Naive thymus-derived CD8-positive, alpha-beta T cell (primary cell): Measurements from ENCODE around the gene PRDM2. TPM values are rescaled to one million over a fixed set of nuclear protein-coding genes. Genes with fewer than 3 reads are reported as not detected.

ENCODE experiments used
- ATAC-seq, 2 donors: fragments of 150-1000 bp; cut with Tn5 transposase in 1 of 2; sonication (Bioruptor Pico), chemical (Tn5 transposase) in 1 of 2; 1 replicate in 1 of 2; 2 replicates in 1 of 2; pipeline ENCODE4 v1.10.0; 2021; ENCODE audit warnings: mild to moderate bottlenecking in 2 of 2, moderate library complexity in 2 of 2
- POLR2A ChIA-PET: fragments of 350-600 bp; sonication (Branson Sonifier 250); formaldehyde crosslinking; loops from one replicate; lab custom pipeline; 2021; ENCODE audit warnings: antibody characterized with exemption; lab: Charles Lee
- DNase-seq, 10 donors: peaks; one replicate each; pipeline versions ENCODE4 v3.0.0 to v3.0.0-alpha.2; 2020 to 2022
- H3K27ac Mint-ChIP-seq, 10 donors: one replicate each; pipeline ENCODE4 v1.8.0; 2020 to 2022; ENCODE audit warnings: mild to moderate bottlenecking in 10 of 10, mixed read lengths in 10 of 10, moderate library complexity in 4 of 10, inconsistent platforms in 1 of 10
- H3K27me3 Mint-ChIP-seq, 5 donors: one replicate each; pipeline ENCODE4 v1.8.0; 2021 to 2022; ENCODE audit warnings: mixed read lengths in 5 of 5
- H3K36me3 Mint-ChIP-seq, 3 donors: one replicate each; pipeline ENCODE4 v1.8.0; 2020 to 2022; ENCODE audit warnings: mixed read lengths in 3 of 3, mild to moderate bottlenecking in 2 of 3, inconsistent platforms in 1 of 3
- H3K4me1 Mint-ChIP-seq, 4 donors: one replicate each; pipeline ENCODE4 v1.8.0; 2021 to 2022; ENCODE audit warnings: mixed read lengths in 4 of 4
- H3K4me3 Mint-ChIP-seq, 10 donors: one replicate each; pipeline ENCODE4 v1.8.0; 2020 to 2022; ENCODE audit warnings: mild to moderate bottlenecking in 10 of 10, mixed read lengths in 10 of 10, moderate library complexity in 6 of 10, inconsistent platforms in 1 of 10
- H3K9me3 Mint-ChIP-seq, 9 donors: one replicate each; pipeline ENCODE4 v1.8.0; 2020 to 2022; ENCODE audit warnings: mixed read lengths in 9 of 9, mild to moderate bottlenecking in 3 of 9, inconsistent platforms in 1 of 9, moderate library complexity in 1 of 9
- polyA plus RNA-seq, 3 donors: library from polyadenylated mRNA; unstranded; fragments of 300-500 nt; fragmentation: Illumina TruSeq; gene quantifications; one replicate each; pipeline ENCODE4 v1.2.3, GENCODE V29; 2021
- total RNA-seq, 8 experiments: library from RNA in 2 of 8; stranded (reverse) in 2 of 8; gene quantifications; one replicate each; pipeline ENCODE4 v1.2.3 and lab custom pipeline; 2021 to 2026

Gene PRDM2
- total and polyA plus RNA-seq, 5 experiments from 2014 or later, result 16.8 to 146 (median 23.0) TPM

DNA sequence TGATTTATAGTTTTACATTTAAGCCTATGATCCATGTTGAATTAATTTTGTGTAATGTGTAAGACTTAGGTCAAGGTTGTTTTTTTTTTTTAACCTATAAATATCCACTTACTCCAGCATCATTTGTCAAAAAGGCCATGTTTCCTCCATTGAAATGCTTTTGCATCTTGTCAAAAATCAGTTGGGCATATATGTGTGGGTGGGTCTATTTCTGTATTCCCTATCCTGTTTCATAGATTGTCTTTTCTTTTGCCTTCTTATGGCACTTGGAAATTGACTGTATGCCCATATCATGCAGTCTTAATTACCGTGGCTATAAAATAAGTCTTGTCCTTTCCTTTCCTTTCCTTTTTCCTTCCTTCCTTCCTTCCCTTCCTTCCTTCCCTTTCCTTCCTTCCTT is 138.2 kb downstream of the PRDM2 start:
- POLR2A ChIA-PET, result no interaction called here
- ATAC-seq, result no peak
- Mint-ChIP-seq H3K27ac (no peak overlapping the region), H3K36me3 (no peaks in the 10 kb centered on the region), H3K9me3 (peaks cover 0 to 5% (median 0%) of the 10 kb centered on the region in 9 donors), H3K4me1 (no peaks in the 10 kb centered on the region), H3K27me3 (peaks cover 17 to 41% (median 25%) of the 10 kb centered on the region in 5 donors), H3K4me3 (no peak overlapping the region)
- no peak for DNase-seq

DNA sequence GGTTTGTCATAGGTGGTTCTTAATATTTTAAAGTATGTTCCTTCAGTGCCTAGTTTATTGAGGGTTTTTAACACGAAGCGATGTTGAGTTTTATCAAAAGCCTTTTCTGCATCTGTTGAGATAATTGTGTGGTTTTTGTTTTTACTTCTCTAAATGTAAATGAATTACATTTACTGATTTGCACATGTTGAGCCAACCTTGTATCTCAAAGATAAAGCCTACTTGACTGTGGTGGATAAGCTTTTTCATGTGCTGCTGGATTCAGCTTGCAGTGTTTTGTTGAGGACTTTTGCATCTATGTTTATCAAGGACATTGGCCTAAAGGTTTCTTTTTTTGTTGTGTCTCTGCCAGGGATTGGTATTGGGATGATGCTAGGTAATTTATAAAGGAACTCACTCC is 142.5 kb downstream of the PRDM2 start:
- DNase-seq (no peak), ATAC-seq (no peak)
- Mint-ChIP-seq H3K4me3 (no peak overlapping the region), H3K9me3 (peaks cover 0 to 5% (median 0%) of the 10 kb centered on the region in 9 donors), H3K27me3 (peaks cover 5 to 49% (median 27%) of the 10 kb centered on the region in 5 donors), H3K36me3 (peaks cover 0 to 8% (median 2%) of the 10 kb centered on the region in 3 donors), H3K4me1 (no peaks in the 10 kb centered on the region), H3K27ac (no peak overlapping the region)
- POLR2A ChIA-PET, result no interaction called here

GRCh38 chr1:13851726-13852125 is 151.7 kb downstream of the PRDM2 start:
- H3K27me3 Mint-ChIP-seq, result peaks cover 8 to 16% (median 13%) of the 10 kb centered on the region in 5 donors
- peaks cover 4 to 29% (median 17%) of the 10 kb centered on the region in 3 donors for H3K36me3 Mint-ChIP-seq
- ATAC-seq (no peak), DNase-seq (no peak)
- POLR2A ChIA-PET, result no interaction called here
- H3K9me3 Mint-ChIP-seq, result peaks cover 0 to 21% (median 11%) of the 10 kb centered on the region in 9 donors
- H3K4me1 Mint-ChIP-seq, result no peaks in the 10 kb centered on the region
- no peak overlapping the region for H3K4me3 Mint-ChIP-seq
- H3K27ac Mint-ChIP-seq, result no peak overlapping the region

GRCh38 chr1:13855554-13855953 is 155.6 kb downstream of the PRDM2 start:
- no peak for ATAC-seq
- POLR2A ChIA-PET, result no interaction called here
- Mint-ChIP-seq H3K27me3 (peaks cover 0 to 11% (median 5%) of the 10 kb centered on the region in 5 donors), H3K36me3 (peaks cover 0 to 15% (median 5%) of the 10 kb centered on the region in 3 donors), H3K9me3 (peaks cover 0 to 32% (median 10%) of the 10 kb centered on the region in 9 donors), H3K4me1 (no peaks in the 10 kb centered on the region), H3K27ac (no peak overlapping the region), H3K4me3 (no peak overlapping the region)
- DNase-seq, result no peak

DNA sequence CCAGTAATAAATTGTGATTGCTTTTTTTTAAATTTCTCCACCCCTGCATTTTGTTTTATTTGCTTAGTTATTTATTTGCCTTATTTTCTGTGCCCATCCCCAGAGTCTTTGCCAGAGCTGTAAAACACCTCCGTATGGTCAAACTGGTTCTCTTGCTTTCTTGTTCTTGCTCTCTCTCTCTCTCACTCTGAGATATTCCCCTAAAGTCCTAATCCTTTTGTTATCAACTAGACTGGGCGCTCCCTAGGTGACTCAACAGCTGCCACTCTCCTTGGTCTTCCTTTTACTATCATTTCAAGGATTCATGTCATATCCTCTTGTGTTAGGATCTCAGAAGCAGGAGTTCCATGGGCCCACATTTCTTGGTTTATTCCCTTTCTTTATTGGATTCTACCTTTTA is 160.0 kb downstream of the PRDM2 start:
- peaks cover 0 to 25% (median 7%) of the 10 kb centered on the region in 5 donors for H3K27me3 Mint-ChIP-seq
- no peak overlapping the region for H3K27ac Mint-ChIP-seq
- no peak for DNase-seq
- H3K9me3 Mint-ChIP-seq, result peaks cover 0 to 27% (median 8%) of the 10 kb centered on the region in 9 donors
- peaks cover 0 to 2% (median 0%) of the 10 kb centered on the region in 4 donors for H3K4me1 Mint-ChIP-seq
- no peak for ATAC-seq
- POLR2A ChIA-PET, result no interaction called here
- H3K4me3 Mint-ChIP-seq, result no peak overlapping the region
- peaks cover 0 to 15% (median 12%) of the 10 kb centered on the region in 3 donors for H3K36me3 Mint-ChIP-seq

GRCh38 chr1:13864760-13865159 is 164.8 kb downstream of the PRDM2 start:
- Mint-ChIP-seq H3K27ac (no peak overlapping the region), H3K4me1 (peaks cover 0 to 3% (median 0%) of the 10 kb centered on the region in 4 donors), H3K36me3 (peaks cover 0 to 9% (median 0%) of the 10 kb centered on the region in 3 donors), H3K9me3 (no peaks in the 10 kb centered on the region), H3K27me3 (peaks cover under 1 to 23% (median 7%) of the 10 kb centered on the region in 5 donors), H3K4me3 (no peak overlapping the region)
- ATAC-seq (no peak), DNase-seq (no peak)
- POLR2A ChIA-PET, result no interaction called here

- POLR2A ChIA-PET, result no interaction called here
- H3K9me3 Mint-ChIP-seq, result peaks cover 0 to 2% (median 0%) of the 10 kb centered on the region in 9 donors
Measured at GRCh38 chr1:13865851-13866250, 165.9 kb downstream of the PRDM2 start.

DNA sequence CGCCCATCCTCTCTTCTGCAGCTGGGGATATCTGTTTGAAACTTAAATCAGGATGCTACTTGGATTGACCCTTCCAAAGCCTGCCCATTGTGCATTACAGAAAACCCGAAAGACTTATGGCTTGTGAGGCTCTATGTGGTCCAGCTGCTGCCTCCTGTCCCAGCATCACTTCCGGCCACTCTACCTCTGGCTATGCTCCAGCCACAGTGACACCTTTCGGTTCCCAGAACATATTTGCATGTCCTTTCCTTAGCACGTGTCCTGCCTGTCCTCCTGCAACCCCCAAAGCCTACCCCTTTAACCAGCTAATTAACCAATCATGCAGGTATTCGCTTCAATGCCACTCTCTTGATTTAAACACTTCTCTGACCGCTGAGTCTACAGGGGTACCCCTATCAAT is 167.6 kb downstream of the PRDM2 start:
- POLR2A ChIA-PET, result no interaction called here
- Mint-ChIP-seq H3K36me3 (peaks cover 0 to 9% (median 5%) of the 10 kb centered on the region in 3 donors), H3K4me1 (peaks cover 0 to 1% (median 0%) of the 10 kb centered on the region in 4 donors), H3K27me3 (peaks cover 5 to 29% (median 11%) of the 10 kb centered on the region in 5 donors), H3K9me3 (peaks cover 0 to 2% (median 0%) of the 10 kb centered on the region in 9 donors), H3K4me3 (no peak overlapping the region), H3K27ac (no peak overlapping the region)
- ATAC-seq (no peak), DNase-seq (no peak)

More at GRCh38 chr1:13865851-13866250, 165.9 kb downstream of the PRDM2 start:
- no peak for ATAC-seq
- peaks cover 5 to 22% (median 11%) of the 10 kb centered on the region in 5 donors for H3K27me3 Mint-ChIP-seq
- peaks cover 0 to 9% (median 0%) of the 10 kb centered on the region in 3 donors for H3K36me3 Mint-ChIP-seq
- DNase-seq, result no peak
- peaks cover 0 to 3% (median 0%) of the 10 kb centered on the region in 4 donors for H3K4me1 Mint-ChIP-seq
- no peak overlapping the region for H3K27ac Mint-ChIP-seq
- H3K4me3 Mint-ChIP-seq, result no peak overlapping the region

- H3K9me3 Mint-ChIP-seq, result peaks cover 0 to 3% (median 0%) of the 10 kb centered on the region in 9 donors
- no peak for DNase-seq
- H3K27me3 Mint-ChIP-seq, result peaks cover 5 to 20% (median 11%) of the 10 kb centered on the region in 5 donors
- H3K27ac Mint-ChIP-seq, result no peak overlapping the region
- POLR2A ChIA-PET, result no interaction called here
- H3K4me1 Mint-ChIP-seq, result peaks cover 0 to 1% (median 0%) of the 10 kb centered on the region in 4 donors
- peaks cover 0 to 7% (median 7%) of the 10 kb centered on the region in 3 donors for H3K36me3 Mint-ChIP-seq
- no peak for ATAC-seq
- H3K4me3 Mint-ChIP-seq, result no peak overlapping the region
Measured at GRCh38 chr1:13869172-13869797, 169.3 kb downstream of the PRDM2 start.

- H3K4me3 Mint-ChIP-seq, result no peak overlapping the region
- H3K9me3 Mint-ChIP-seq, result peaks cover 0 to 4% (median 0%) of the 10 kb centered on the region in 9 donors
- no peak for ATAC-seq
- H3K36me3 Mint-ChIP-seq, result peaks cover 0 to 10% (median 4%) of the 10 kb centered on the region in 3 donors
- DNase-seq, result no peak
- POLR2A ChIA-PET, result no interaction called here
- H3K27ac Mint-ChIP-seq, result no peak overlapping the region
- H3K27me3 Mint-ChIP-seq, result peaks cover 8 to 17% (median 12%) of the 10 kb centered on the region in 5 donors
- peaks cover 0 to 1% (median 0%) of the 10 kb centered on the region in 4 donors for H3K4me1 Mint-ChIP-seq
Measured at GRCh38 chr1:13871413-13871812, 171.4 kb downstream of the PRDM2 start.

DNA sequence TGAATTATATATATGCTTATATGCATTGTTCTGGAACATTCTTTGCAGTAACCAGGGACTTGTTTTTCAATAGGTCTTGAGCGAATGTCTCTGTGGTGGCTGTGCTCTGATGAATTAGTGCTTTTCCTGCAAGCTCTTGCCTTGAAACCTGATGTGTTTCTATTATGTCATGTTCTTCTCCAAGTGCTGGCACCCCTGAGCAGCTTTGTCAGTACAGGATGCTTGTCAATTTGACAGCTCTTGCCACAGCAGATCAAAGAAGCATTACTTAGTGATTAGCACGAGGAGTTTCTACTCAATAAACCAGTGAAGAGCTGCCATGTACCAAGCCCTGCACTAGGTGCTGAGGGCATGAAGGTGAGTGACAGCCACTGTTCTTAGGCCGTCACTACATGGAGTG is 171.9 kb downstream of the PRDM2 start:
- H3K36me3 Mint-ChIP-seq, result peaks cover 0 to 10% (median 4%) of the 10 kb centered on the region in 3 donors
- POLR2A ChIA-PET, result no interaction called here
- DNase-seq, result no peak
- H3K4me1 Mint-ChIP-seq, result peaks cover 0 to 1% (median 0%) of the 10 kb centered on the region in 4 donors
- H3K27me3 Mint-ChIP-seq, result peaks cover 8 to 17% (median 12%) of the 10 kb centered on the region in 5 donors
- ATAC-seq, result no peak
- no peak overlapping the region for H3K27ac Mint-ChIP-seq
- no peak overlapping the region for H3K4me3 Mint-ChIP-seq
- peaks cover 0 to 4% (median 0%) of the 10 kb centered on the region in 9 donors for H3K9me3 Mint-ChIP-seq

- Mint-ChIP-seq H3K4me3 (no peak overlapping the region), H3K27me3 (peaks cover 12 to 19% (median 13%) of the 10 kb centered on the region in 5 donors), H3K4me1 (peaks cover 0 to under 1% (median 0%) of the 10 kb centered on the region in 4 donors), H3K9me3 (peaks cover 0 to 4% (median 0%) of the 10 kb centered on the region in 9 donors), H3K27ac (no peak overlapping the region), H3K36me3 (peaks cover 0 to 10% (median 4%) of the 10 kb centered on the region in 3 donors)
- DNase-seq (no peak), ATAC-seq (no peak)
- POLR2A ChIA-PET, result no interaction called here
Measured at GRCh38 chr1:13873032-13873431, 173.0 kb downstream of the PRDM2 start.
